GM21528 (cell line): ENCODE results near the gene UTP25.
"Not testable (repeated sequence)": the region's sequence is repeated elsewhere in the genome, so short reads cannot be mapped to it uniquely, and the experiment has no call there.

Experiments
- ATAC-seq: cut with Tn5 transposase; IDR thresholded peaks from one replicate; pipeline ENCODE4 v1.9.1; 2021; ENCODE audit warnings: mild to moderate bottlenecking, moderate library complexity; ENCODE audit not compliant: unreplicated experiment, low FRiP score

UTP25 gene

GRCh38 chr1:209870151-209870831, 42.5 kb downstream of the UTP25 start:
- no peak for ATAC-seq

- ATAC-seq: no peak
Observed at GRCh38 chr1:209871006-209871405, 43.2 kb downstream of the UTP25 start.

GRCh38 chr1:209871430-209871829, 43.7 kb downstream of the UTP25 start:
- no peak for ATAC-seq

- no peak for ATAC-seq
Observed at GRCh38 chr1:209873067-209873799, 45.5 kb downstream of the UTP25 start.

- no peak for ATAC-seq
Observed at GRCh38 chr1:209875515-209875914, 47.7 kb downstream of the UTP25 start.

GRCh38 chr1:209876078-209876800, 48.5 kb downstream of the UTP25 start:
- no peak for ATAC-seq

GRCh38 chr1:209877087-209877764, 49.5 kb downstream of the UTP25 start:
- no peak for ATAC-seq

GRCh38 chr1:209878964-209879363, 51.2 kb downstream of the UTP25 start:
- no peak for ATAC-seq

- ATAC-seq: no peak
Observed at GRCh38 chr1:209879539-209879938, 51.8 kb downstream of the UTP25 start.

GRCh38 chr1:209880031-209880430, 52.3 kb downstream of the UTP25 start:
- ATAC-seq: no peak

- no peak for ATAC-seq
Observed at GRCh38 chr1:209881619-209882018, 53.8 kb downstream of the UTP25 start.

GRCh38 chr1:209882286-209882685, 54.5 kb downstream of the UTP25 start:
- ATAC-seq: no peak

- no peak for ATAC-seq
Observed at GRCh38 chr1:209882942-209883340, 55.2 kb downstream of the UTP25 start.

- no peak for ATAC-seq
Observed at GRCh38 chr1:209883341-209883971, 55.7 kb downstream of the UTP25 start.

GRCh38 chr1:209884249-209884648, 56.5 kb downstream of the UTP25 start:
- no peak for ATAC-seq

GRCh38 chr1:209884665-209885117, 56.9 kb downstream of the UTP25 start:
- ATAC-seq: no peak

- no peak for ATAC-seq
Observed at GRCh38 chr1:209885403-209886218, 57.8 kb downstream of the UTP25 start.

- ATAC-seq: no peak
Observed at GRCh38 chr1:209886219-209886536, 58.4 kb downstream of the UTP25 start.

- ATAC-seq: not testable (repeated sequence)
Observed at GRCh38 chr1:209888291-209889076, 60.7 kb downstream of the UTP25 start.
